ENCODE data around the gene CXXC1.

The CXXC1 gene

GRCh38 chr18:50232419-50232818, 55.1 kb downstream of the CXXC1 start:
- Histone ChIP-seq H3K9me3 (ENCODE audit: insufficient read depth, low read length) (no peaks in the 10 kb centered on the region), H3K79me2 (ENCODE audit: insufficient read depth, low read length) (no peaks in the 10 kb centered on the region), H2AFZ (ENCODE audit: low read depth, low read length, severe bottlenecking) (no peak overlapping the region), H4K20me1 (ENCODE audit: low read depth, low read length) (no peaks in the 10 kb centered on the region), H3K4me3 (ENCODE audit: insufficient read depth, low read length, poor library complexity, severe bottlenecking) (no peak overlapping the region), H3K36me3 (ENCODE audit: low read length) (no peaks in the 10 kb centered on the region), H3K27me3 (ENCODE audit: low read length) (peaks cover 5% of the 10 kb centered on the region; the same call in 1 of the 2 replicates), H3F3A (ENCODE audit: insufficient read depth) (no peaks in the 10 kb centered on the region), H3K4me2 (ENCODE audit: low read depth, low read length, poor library complexity, severe bottlenecking) (no peak overlapping the region), H3K9me2 (replicated peaks; ENCODE audit: insufficient read depth, low read length) (no peaks in the 10 kb centered on the region), H3K9ac (ENCODE audit: low read length) (no peak overlapping the region), H3K27ac (ENCODE audit: low read depth, low read length) (no peak overlapping the region)
- TF ChIP-seq EZH2phosphoT487 (conservative IDR thresholded peaks at IDR 0.05; ENCODE audit: low read length), result no peak
- TF ChIP-seq, protein P1, sequence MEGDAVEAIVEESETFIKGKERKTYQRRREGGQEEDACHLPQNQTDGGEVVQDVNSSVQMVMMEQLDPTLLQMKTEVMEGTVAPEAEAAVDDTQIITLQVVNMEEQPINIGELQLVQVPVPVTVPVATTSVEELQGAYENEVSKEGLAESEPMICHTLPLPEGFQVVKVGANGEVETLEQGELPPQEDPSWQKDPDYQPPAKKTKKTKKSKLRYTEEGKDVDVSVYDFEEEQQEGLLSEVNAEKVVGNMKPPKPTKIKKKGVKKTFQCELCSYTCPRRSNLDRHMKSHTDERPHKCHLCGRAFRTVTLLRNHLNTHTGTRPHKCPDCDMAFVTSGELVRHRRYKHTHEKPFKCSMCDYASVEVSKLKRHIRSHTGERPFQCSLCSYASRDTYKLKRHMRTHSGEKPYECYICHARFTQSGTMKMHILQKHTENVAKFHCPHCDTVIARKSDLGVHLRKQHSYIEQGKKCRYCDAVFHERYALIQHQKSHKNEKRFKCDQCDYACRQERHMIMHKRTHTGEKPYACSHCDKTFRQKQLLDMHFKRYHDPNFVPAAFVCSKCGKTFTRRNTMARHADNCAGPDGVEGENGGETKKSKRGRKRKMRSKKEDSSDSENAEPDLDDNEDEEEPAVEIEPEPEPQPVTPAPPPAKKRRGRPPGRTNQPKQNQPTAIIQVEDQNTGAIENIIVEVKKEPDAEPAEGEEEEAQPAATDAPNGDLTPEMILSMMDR (IDR thresholded peaks at IDR 0.05; ENCODE audit: insufficient read depth, low read length, poor library complexity, severe bottlenecking), result no peak

Measured in SU-DHL-6 (cell line).